Astrocyte (in vitro differentiated cells and primary cell): ENCODE results near the gene ETV6.

Source experiments
- EZH2 ChIP-seq: IDR thresholded peaks from 2 replicates; pipeline ENCODE4 v1.6.1; 2012; ENCODE audit warnings: mild to moderate bottlenecking, low read length, inconsistent platforms; ENCODE audit not compliant: insufficient read depth
- TF ChIP-seq, protein P1 (sequence below): IDR thresholded peaks from 2 replicates; pipeline ENCODE4 v1.5.1; 2011; ENCODE audit warnings: low read depth, mild to moderate bottlenecking, inconsistent platforms, low read length, moderate library complexity; ENCODE audit not compliant: insufficient read depth

- TF ChIP-seq, protein P1, sequence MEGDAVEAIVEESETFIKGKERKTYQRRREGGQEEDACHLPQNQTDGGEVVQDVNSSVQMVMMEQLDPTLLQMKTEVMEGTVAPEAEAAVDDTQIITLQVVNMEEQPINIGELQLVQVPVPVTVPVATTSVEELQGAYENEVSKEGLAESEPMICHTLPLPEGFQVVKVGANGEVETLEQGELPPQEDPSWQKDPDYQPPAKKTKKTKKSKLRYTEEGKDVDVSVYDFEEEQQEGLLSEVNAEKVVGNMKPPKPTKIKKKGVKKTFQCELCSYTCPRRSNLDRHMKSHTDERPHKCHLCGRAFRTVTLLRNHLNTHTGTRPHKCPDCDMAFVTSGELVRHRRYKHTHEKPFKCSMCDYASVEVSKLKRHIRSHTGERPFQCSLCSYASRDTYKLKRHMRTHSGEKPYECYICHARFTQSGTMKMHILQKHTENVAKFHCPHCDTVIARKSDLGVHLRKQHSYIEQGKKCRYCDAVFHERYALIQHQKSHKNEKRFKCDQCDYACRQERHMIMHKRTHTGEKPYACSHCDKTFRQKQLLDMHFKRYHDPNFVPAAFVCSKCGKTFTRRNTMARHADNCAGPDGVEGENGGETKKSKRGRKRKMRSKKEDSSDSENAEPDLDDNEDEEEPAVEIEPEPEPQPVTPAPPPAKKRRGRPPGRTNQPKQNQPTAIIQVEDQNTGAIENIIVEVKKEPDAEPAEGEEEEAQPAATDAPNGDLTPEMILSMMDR: no peak
- no peak for TF ChIP-seq EZH2
Measured at GRCh38 chr12:11923067-11923466, 273.6 kb downstream of the ETV6 start.
